ENCODE data around the gene RBM34. TPM values are rescaled to one million over a fixed set of nuclear protein-coding genes. Genes with fewer than 3 reads are reported as not detected.
"Not testable (repeated sequence)": the region's sequence is repeated elsewhere in the genome, so short reads cannot be mapped to it uniquely, and the experiment has no call there.

Gene RBM34
- polyA plus RNA-seq, 1 donor, result 80.6 TPM

GRCh38 chr1:235122348-235122747 lies 38.7 kb downstream of the RBM34 start:
- no peak for DNase-seq

- no peak for DNase-seq
Observed at GRCh38 chr1:235113183-235113917, 47.7 kb downstream of the RBM34 start.

GRCh38 chr1:235112297-235113182 lies 48.5 kb downstream of the RBM34 start:
- DNase-seq, result no peak

- DNase-seq, result no peak
Observed at GRCh38 chr1:235111107-235111506, 49.9 kb downstream of the RBM34 start.

- no peak for DNase-seq
Observed at GRCh38 chr1:235108876-235109275, 52.2 kb downstream of the RBM34 start.

- DNase-seq, result no peak
Observed at GRCh38 chr1:235108185-235108593, 52.9 kb downstream of the RBM34 start.

GRCh38 chr1:235107368-235108184 lies 53.5 kb downstream of the RBM34 start:
- DNase-seq, result no peak

- no peak for DNase-seq
Observed at GRCh38 chr1:235106457-235106856, 54.6 kb downstream of the RBM34 start.

- no peak for DNase-seq
Observed at GRCh38 chr1:235105051-235106043, 55.7 kb downstream of the RBM34 start.

GRCh38 chr1:235102993-235103411 lies 58.0 kb downstream of the RBM34 start:
- peak; percentile 61 for DNase-seq

GRCh38 chr1:235102259-235102582 lies 58.8 kb downstream of the RBM34 start:
- DNase-seq, result no peak

- DNase-seq, result no peak
Observed at GRCh38 chr1:235101558-235102258, 59.3 kb downstream of the RBM34 start.

- no peak for DNase-seq
Observed at GRCh38 chr1:235100194-235100772, 60.8 kb downstream of the RBM34 start.

GRCh38 chr1:235098991-235099390 lies 62.1 kb downstream of the RBM34 start:
- DNase-seq, result no peak

GRCh38 chr1:235098547-235098946 lies 62.5 kb downstream of the RBM34 start:
- DNase-seq, result no peak

- DNase-seq, result not testable (repeated sequence)
Observed at GRCh38 chr1:235097501-235097900, 63.5 kb downstream of the RBM34 start.

- DNase-seq, result no peak
Observed at GRCh38 chr1:235095938-235096562, 65.0 kb downstream of the RBM34 start.

GRCh38 chr1:235093696-235094592 lies 67.1 kb downstream of the RBM34 start:
- peak; percentile 81 for DNase-seq
